ENCODE measurements around the gene SHLD1. TPM values are rescaled to one million over a fixed set of nuclear protein-coding genes. Genes with fewer than 3 reads are reported as not detected.

Gene SHLD1
- polyA plus RNA-seq, 1 donor (not counting 4 experiments of a cell fraction or from before 2014, with no cell fraction given) = 3.2 TPM

DNA sequence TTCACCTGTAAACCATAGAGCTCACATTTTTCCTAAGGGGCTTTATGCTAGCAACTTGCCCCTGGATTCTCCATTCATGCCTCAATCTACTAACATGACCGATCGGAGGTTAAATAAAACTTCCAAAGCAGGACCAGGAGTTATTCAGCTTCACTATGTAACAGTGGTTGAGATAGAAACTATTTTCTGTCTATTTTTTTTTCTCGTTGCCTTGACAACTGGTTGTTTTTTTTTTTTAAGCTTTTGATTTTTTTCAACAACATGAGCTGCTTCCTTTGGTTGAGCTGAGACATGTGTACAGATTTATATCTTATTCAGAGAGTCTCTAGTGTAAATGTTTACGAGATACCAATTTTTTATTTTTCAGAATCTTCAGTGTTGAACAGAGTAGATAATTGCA, 85.7 kb downstream of the SHLD1 start:
- TF ChIP-seq EZH2 (IDR thresholded peaks at IDR 0.05; ENCODE audit: low read length) = no peak
- TF ChIP-seq, protein P1, sequence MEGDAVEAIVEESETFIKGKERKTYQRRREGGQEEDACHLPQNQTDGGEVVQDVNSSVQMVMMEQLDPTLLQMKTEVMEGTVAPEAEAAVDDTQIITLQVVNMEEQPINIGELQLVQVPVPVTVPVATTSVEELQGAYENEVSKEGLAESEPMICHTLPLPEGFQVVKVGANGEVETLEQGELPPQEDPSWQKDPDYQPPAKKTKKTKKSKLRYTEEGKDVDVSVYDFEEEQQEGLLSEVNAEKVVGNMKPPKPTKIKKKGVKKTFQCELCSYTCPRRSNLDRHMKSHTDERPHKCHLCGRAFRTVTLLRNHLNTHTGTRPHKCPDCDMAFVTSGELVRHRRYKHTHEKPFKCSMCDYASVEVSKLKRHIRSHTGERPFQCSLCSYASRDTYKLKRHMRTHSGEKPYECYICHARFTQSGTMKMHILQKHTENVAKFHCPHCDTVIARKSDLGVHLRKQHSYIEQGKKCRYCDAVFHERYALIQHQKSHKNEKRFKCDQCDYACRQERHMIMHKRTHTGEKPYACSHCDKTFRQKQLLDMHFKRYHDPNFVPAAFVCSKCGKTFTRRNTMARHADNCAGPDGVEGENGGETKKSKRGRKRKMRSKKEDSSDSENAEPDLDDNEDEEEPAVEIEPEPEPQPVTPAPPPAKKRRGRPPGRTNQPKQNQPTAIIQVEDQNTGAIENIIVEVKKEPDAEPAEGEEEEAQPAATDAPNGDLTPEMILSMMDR (optimal IDR thresholded peaks at IDR 0.05 in 1 of 3, IDR thresholded peaks at IDR 0.05 in 1 of 3, conservative IDR thresholded peaks at IDR 0.05 in 1 of 3; ENCODE audit: extremely low read depth in 1 of 3, insufficient read depth in 2 of 3, low read length in 3 of 3) = no peak
- H3K4me2 ChIP-seq (ENCODE audit: control insufficient read depth, extremely low read depth, insufficient read depth, low read depth, low read length) = no peak overlapping the region

DNA sequence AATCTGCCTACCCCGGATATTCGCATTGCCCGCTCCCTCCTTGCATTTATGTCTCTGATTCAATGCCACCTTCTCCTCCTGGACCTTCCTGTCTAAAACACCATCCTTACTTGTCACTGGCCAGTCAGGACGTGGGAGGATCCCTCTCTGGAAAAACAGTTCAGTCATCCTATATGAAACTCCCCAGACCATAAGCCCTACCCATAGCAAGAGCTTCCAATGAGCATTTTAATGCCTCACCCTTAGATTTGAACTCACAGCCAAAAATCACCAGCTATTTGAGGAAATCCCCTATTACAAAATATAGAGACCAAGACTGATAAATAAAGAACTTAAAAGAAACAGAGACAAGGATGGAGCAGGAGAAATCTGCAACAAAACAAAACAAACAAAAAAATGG, 86.4 kb downstream of the SHLD1 start:
- H3K9ac ChIP-seq (ENCODE audit: control insufficient read depth, extremely low read depth, insufficient read depth, low read length) = no peak overlapping the region
- H3K4me2 ChIP-seq (ENCODE audit: control insufficient read depth, extremely low read depth, insufficient read depth, low read depth, low read length) = no peak overlapping the region
- DNase-seq (ENCODE audit: low read depth, low spot score) (no peak), FAIRE-seq (no peak)
- no peaks in the 10 kb centered on the region for H3K27me3 ChIP-seq (ENCODE audit: control insufficient read depth, extremely low read depth, insufficient read depth, low read length)
- dilution Hi-C loops (cut with MboI; ENCODE audit: extremely low pct_ligation_motif_present, low sequenced_read_pairs) = no loop called here
- H3K79me2 ChIP-seq (ENCODE audit: control insufficient read depth, insufficient read depth, low read length) = no peaks in the 10 kb centered on the region
- H3K36me3 ChIP-seq (ENCODE audit: control insufficient read depth in 2 of 2, extremely low read depth in 1 of 2, insufficient read depth in 2 of 2, low read length in 2 of 2) = no peaks in the 10 kb centered on the region
- H2AFZ ChIP-seq (ENCODE audit: control insufficient read depth, low read length) = no peak overlapping the region
- TF ChIP-seq EZH2 (IDR thresholded peaks at IDR 0.05; ENCODE audit: low read length) = no peak
- TF ChIP-seq, protein P1 (optimal IDR thresholded peaks at IDR 0.05 in 1 of 3, IDR thresholded peaks at IDR 0.05 in 1 of 3, conservative IDR thresholded peaks at IDR 0.05 in 1 of 3; ENCODE audit: extremely low read depth in 1 of 3, insufficient read depth in 2 of 3, low read length in 3 of 3) = no peak
- H3K9me3 ChIP-seq (ENCODE audit: control insufficient read depth, low read depth, low read length) = no peaks in the 10 kb centered on the region
- H4K20me1 ChIP-seq (ENCODE audit: control insufficient read depth, extremely low read depth, insufficient read depth, low read length) = no peaks in the 10 kb centered on the region
- H3K4me1 ChIP-seq (ENCODE audit: control insufficient read depth, extremely low read depth, insufficient read depth, low read length) = no peaks in the 10 kb centered on the region
- no peak overlapping the region for H3K27ac ChIP-seq (ENCODE audit: control insufficient read depth, insufficient read depth, low read length)
- H3K9me1 ChIP-seq (ENCODE audit: control insufficient read depth, extremely low read depth, insufficient read depth, low read length) = no peaks in the 10 kb centered on the region
- H3K4me3 ChIP-seq (ENCODE audit: control insufficient read depth in 2 of 3, extremely low read depth in 1 of 3, insufficient read depth in 2 of 3, low read depth in 1 of 3, low read length in 3 of 3) = no peak overlapping the region

More for the DNA sequence above, 85.7 kb downstream of the SHLD1 start:
- Histone ChIP-seq H3K9me3 (ENCODE audit: control insufficient read depth, low read depth, low read length) (no peaks in the 10 kb centered on the region), H3K36me3 (ENCODE audit: control insufficient read depth in 2 of 2, extremely low read depth in 1 of 2, insufficient read depth in 2 of 2, low read length in 2 of 2) (no peaks in the 10 kb centered on the region), H4K20me1 (ENCODE audit: control insufficient read depth, extremely low read depth, insufficient read depth, low read length) (no peaks in the 10 kb centered on the region), H3K27me3 (ENCODE audit: control insufficient read depth, extremely low read depth, insufficient read depth, low read length) (no peaks in the 10 kb centered on the region), H3K4me1 (ENCODE audit: control insufficient read depth, extremely low read depth, insufficient read depth, low read length) (no peaks in the 10 kb centered on the region), H3K9ac (ENCODE audit: control insufficient read depth, extremely low read depth, insufficient read depth, low read length) (no peak overlapping the region), H2AFZ (ENCODE audit: control insufficient read depth, low read length) (no peak overlapping the region), H3K4me3 (ENCODE audit: control insufficient read depth in 2 of 3, extremely low read depth in 1 of 3, insufficient read depth in 2 of 3, low read depth in 1 of 3, low read length in 3 of 3) (no peak overlapping the region), H3K27ac (ENCODE audit: control insufficient read depth, insufficient read depth, low read length) (no peak overlapping the region), H3K9me1 (ENCODE audit: control insufficient read depth, extremely low read depth, insufficient read depth, low read length) (no peaks in the 10 kb centered on the region), H3K79me2 (ENCODE audit: control insufficient read depth, insufficient read depth, low read length) (no peaks in the 10 kb centered on the region)
- FAIRE-seq (no peak), DNase-seq (ENCODE audit: low read depth, low spot score) (no peak)
- dilution Hi-C loops (cut with MboI; ENCODE audit: extremely low pct_ligation_motif_present, low sequenced_read_pairs) = no loop called here

Data from keratinocyte (primary cell).